NOMO-1 treated with dmso at 0.1 percent for 144 hours (cell line): ENCODE measurements around the gene ZNF80.
A peak's percentile ranks its signal among the peaks of the same experiment; 100 is the strongest.

Experiments
- DNase-seq: peaks from one replicate; lab custom pipeline; 2025; ENCODE audit not compliant: unreplicated experiment; lab: John Stamatoyannopoulos, UW

Gene ZNF80

DNA sequence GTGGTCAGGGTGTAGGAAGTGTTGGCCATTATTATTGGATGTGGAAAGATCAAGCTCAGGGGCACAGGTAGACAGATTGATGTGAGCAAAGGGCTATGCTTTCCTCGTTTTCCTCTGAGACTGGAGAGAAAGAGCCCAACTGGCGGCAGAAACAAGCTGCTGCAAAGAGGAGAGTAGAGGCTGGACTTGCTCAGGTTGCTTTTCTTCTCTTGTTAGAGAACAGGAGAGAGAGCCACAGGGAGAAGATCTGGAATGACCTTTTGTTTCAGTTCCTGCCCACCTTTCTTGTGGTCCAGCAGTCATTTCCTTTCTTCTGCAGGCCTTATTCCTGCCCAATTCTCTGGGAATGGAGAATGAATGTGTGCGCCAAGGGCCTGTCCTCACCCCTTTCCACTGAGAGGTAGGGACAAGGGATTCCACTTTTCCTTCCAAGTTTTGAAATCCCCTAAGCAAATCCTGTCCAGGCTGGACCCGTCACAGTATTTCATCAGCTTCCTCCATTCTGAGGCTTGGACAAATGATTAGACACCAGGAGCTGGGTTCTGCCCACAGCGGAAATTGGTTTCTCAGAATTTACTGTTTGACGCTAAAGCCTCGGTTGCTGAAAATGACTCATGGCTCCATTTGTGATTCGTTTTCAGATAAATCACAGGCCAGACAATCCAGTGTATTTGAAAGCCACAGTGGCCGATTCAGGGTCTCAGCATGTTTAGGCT, 16.1 kb downstream of the ZNF80 start:
- DNase-seq, result no peak

DNA sequence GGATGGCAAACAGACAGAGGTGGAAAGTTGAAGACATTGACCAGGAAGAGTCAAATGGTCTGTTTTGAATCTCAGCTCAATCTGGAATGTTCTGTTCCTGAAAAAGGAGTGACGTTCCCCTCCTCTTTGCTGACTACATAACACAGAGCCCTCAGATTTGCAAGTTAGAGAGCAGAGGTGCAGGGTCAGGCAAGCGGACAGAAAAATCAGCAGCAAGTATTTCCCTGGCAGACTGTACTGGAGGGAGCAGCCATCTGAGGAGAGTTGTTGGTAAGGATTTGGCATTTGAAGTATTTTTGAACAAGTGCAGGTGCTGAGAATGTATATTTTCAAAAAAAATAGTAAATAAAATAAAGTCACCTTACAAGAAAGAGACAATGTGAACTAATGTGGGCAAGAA, 17.6 kb downstream of the ZNF80 start:
- no peak for DNase-seq

DNA sequence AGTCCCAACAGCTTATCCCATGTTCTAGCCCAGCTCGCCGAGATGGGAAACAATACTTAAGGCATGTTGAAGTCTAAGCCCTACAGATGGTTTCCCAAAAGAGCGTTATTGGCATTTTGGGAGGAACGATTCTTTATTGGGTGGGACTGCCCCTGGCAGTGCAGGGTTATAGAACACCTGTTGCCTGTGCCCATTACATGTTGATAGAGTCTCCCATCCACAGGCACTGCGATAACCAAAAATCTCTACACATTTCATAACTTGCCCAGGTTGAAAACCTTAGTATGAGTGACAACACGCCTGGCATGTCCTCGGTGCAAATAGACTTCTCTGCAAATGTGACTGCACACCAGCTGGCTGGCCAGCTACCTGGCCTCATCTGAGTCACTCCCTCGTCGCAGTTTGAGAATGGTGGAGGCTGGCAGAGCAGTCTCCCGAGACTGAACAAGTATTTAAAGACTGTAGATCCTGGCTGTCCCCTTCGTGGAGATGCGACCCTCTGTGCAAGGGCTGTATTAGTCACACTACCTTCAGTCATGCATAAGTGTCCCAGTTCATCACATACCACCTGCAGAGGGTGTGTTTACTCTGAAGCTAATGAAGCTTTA, 18.7 kb downstream of the ZNF80 start:
- no peak for DNase-seq

DNA sequence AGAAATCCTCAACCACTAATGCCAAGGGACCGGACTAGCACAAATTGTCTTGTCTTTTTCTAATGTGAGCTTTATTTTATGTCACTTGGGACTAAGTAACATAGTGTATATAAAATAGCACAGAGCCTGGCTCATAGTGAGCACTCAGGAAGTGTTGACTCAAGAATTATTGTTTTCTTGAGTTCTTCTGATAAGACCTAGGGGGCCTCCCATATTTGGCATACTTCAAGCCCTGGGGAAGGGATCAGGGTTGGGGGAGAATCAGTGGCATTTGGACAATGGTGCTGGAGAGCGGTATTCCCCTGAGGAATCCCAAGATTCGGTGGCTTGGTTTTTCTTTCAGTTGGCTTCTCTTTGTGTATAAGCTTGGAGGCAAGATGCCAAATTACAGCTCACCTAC, 19.4 kb downstream of the ZNF80 start:
- no peak for DNase-seq

DNA sequence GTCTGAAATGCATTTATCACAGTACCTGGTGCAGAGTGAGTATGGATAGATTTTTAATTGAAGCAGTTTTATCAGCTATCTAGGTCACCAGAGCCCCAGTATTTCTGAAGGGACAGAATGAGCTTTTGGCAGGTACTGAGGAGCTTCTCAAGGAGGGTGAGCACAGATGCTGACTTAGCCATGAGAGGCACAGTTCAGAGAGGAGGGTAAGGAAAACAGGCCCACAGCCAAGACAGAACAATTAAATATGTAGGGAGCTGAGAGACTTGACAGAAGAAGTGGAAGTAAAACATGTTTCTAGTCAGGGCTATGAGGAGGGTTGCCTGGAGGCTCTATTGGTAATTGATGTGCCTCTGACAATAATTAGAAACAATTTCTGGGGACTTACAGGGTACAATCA, 20.1 kb downstream of the ZNF80 start:
- no peak for DNase-seq

DNA sequence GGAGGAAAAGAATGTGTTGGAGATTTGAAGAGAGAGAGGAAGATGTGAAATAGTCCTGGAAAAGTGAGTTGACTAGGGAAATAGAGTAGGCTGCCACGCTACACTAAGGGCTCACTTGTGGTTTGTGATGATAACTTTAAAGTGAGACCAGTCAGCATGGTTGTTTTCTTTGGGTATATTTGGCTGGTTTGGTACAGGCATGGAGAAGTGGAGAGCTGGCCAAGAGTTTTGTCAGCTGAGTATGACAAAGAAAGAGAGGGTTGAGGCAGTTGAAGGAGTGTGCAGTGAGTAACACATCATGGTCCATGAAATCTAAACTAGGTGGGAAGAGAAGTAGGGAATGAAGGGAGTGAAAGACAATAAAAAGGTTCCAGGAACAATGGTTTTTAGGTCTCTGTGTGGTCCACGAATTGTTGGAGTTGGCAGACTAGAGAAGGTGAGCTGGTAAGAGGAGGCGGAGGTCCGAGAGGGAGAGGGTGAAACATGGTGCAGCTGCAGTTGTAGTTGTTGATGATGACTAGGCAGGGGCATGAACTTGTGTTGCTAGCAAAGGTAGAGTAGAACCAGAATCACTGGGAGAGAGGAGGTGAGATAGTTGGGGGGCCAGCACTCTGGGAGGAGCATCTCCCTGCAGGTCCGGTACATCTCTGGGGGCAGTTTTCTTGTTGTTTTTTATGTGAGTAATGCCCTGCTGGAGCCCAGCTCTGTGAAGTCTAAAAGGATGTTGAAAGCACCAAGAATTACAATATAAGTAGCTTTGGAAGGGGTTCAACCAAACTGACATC, 21.0 kb downstream of the ZNF80 start:
- DNase-seq, result no peak

DNA sequence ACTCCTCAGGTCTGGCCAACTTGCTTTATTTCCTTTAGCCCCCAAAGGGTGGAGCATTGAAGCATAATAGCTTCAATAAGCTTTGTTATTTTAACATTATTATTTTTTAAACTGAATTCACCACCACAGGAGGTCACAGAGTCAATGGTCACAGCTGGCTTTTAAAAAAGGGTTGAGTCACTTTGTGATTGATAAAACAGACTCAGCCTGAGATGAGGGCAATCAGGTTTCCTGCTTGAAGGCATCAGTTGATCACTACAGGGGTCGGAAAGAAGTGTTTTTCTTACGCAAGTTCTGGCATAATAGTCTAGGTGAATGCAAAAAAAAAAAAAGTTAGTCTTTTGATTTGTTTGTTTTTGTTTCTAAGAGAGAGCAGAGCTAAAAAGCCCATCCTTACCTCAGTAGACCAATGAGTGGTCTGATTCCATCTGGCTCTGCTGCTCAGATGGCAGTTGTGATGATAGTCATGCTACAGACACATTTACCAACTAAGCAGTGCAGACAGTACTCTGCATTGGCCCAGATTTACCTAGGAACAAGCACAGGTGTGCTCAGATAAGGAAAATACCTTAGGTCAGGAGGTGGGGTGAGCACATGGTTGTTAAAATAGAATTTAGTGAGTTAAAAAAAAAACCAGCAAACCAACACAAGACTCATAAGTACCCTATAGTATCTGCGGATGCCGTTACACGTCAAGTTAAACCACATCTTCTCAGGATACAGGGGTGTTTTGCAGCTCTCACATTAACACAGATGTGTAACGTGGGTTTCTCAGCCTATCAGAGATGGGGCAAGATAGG, 22.6 kb downstream of the ZNF80 start:
- no peak for DNase-seq

DNA sequence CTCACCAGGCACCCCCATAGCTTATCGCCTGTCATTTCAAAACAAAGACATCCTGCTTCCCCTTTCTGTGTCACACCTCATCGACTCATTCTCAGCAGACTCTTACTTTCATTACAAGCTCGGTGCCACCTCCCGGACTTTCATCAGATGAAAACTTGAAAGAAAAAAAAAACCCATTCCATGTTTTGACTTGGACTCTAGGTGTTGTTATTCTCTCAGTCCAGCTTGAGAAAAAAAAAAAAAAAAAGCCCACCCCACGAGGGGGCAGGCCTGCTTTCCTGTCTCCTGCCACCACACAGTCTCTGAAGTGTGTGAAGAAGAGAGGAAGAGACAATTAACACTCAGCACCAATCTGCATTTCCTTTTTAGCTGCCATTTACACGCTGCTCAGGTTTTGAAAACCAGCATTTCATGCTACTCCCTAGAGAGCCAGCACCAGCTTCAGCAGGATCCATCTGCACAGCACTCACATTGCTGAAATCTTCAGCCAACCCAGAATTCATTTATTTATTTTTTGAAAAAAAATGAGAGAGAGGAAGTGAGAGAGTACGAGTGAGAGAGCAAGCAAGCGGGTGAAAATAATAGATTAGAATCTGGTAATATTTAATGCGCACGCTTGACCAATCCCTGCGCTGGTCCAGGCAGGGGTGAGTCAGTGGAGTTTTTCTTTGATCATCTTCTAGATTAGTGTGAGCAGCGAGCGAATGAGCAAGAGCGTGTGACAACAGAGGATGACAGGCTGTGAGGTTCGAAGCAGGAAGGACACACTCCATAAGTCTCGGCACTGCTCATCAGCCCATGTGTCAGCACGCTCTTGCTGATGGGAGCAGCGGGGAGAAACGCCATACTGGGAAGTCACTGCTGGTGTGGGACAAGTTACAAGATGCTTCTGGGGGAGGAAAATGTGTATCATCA, 23.5 kb downstream of the ZNF80 start:
- DNase-seq, result peak; percentile 64

DNA sequence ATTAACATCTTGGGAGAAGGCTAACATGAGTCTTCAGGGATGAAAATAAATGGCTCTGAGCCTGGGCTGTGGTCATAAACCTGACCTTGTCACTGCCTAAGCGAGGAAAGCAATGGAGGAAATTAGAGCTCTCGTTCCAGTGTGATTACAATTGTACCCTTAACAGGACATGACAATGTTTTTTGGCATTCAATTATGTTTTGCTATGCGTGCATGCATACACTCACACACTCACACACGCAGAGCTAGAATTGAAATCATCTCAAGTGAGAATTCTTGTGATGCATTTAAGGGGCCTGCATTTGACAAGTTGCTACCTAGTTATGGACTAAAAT, 24.1 kb downstream of the ZNF80 start:
- DNase-seq, result no peak

DNA sequence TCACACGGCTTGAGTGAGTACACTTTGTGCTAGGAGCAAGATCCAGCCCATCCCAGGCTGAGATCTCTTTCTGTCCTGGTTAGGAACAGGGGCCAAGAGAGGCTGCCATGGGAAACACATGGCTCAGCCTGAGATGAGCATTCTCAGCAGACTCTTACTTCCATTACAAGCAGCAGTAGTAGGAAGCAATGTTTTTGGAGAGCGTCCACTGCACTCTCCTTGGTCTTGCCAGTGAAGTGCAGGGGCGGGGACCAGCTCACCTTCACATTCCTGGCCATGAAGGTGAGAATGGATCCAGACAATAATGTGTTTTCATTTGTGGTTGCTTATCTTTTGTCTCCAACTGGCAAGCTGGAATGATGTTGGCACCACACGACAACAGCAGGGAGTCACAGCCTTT, 24.7 kb downstream of the ZNF80 start:
- DNase-seq, result no peak

DNA sequence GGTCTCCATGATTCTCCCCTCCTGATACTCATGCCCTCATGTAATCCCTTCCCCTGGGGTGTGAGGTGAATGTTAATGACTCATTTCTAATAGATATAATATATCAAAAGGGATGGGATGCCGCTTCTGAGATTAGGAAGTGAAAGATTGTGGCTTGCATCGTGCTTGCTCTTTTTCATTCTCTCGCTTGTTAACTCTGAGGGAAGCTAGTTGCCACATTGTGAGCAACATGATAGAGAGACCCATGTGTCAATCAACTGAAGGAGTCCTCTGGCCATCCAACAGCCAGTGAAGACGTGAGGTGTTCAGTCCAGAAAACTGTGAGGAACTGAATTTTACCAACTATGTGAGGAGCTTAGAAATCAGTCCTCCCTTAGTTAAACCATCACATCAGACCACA, 29.6 kb downstream of the ZNF80 start:
- DNase-seq, result no peak

DNA sequence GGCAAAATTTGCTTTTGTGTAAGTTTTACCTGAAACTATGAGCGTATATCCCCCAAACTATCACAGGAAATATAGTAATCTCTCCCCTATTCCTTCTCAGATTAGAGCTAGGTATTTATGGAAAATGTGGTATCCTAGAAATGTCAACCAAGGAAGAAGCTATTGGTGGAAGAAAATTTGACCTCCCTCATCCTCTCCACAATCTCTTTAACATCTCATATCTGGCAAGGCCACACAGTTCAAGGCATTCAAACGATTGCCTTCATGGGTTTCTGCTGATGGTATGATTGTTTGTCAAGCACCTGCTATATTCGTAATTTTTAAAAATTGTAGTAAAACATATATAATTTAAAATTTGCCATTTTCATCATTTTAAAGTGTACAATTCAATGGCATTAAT, 31.0 kb downstream of the ZNF80 start:
- no peak for DNase-seq

DNA sequence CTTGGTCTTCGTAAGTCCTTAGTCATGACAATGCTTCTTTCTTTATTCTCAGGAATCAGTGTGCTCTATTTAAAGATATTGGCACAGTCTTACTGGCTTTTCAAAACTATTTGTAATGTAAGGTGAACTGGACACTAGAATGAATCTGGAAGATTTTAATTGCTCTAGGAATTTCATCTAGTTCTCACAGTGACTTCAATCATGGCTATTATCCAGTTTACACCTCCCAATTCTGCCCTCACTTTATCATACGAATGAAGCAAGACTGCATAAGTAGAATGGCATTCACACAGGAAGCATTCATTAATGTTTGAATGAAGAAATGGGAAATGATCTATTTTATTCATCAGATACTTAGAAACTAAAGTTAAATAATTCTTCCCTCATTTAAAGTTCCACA, 31.8 kb downstream of the ZNF80 start:
- no peak for DNase-seq

DNA sequence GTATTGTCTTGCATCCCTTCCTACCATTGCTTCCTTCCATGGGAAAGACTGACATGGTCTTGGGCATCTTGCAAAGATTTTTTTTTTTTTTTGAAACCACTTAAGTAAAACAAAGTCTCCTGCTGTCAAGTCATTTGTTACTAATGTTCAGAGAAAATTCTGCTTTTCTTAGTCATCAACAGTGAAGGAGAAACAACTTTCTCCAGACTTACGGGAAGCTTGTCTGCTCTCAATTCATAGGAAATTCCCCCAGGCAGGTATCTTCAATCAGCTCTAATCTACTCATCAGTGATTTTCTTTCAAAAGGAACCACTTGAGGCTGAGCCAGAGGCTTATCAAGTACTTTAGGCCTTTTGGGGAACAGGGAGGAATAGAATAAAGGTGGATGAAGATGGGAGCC, 42.6 kb downstream of the ZNF80 start:
- DNase-seq, result no peak

DNA sequence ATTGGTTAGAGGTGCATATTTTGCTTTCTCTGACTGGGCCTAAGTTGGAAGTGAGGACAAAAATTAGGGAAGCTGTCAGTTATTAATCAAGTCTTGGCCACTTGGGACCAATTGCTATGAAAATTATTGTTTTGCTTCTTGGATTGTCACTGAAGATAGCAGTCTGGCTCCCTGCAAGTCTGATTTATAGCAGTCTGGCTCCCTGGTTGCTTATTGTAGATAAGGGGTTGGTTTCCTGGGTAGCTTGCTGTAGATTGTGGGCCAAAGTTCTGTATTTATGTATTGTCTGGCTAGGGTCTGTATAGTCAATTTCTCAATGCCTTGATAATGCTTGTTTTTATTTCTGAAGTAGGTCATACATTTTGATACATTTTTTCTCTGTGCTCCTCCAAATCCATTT, 45.2 kb downstream of the ZNF80 start:
- no peak for DNase-seq

DNA sequence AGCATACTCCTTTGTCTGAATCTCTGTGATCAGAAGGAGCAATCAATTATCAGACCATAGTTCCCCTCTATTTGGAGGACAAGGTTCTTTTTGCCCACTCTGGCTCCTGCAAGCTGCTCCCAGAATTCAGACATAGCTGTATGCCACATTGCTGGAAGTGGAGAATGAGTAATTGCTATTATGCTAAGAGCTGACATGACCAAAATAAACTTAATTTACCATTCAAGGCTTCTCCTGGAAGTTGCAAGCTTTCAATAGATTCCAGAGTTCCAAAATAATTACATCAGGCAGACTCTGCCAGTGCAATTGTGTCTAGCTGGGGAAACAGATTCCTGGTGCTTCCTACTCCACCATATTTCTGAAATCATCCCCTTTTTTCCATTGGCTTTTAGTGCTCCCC, 50.9 kb downstream of the ZNF80 start:
- DNase-seq, result no peak
